Smooth muscle cell (in vitro differentiated cells): ENCODE results near the gene ZEB2. TPM values are rescaled to one million over a fixed set of nuclear protein-coding genes. Genes with fewer than 3 reads are reported as not detected.

Experiments used
- DNase-seq: peaks from one replicate; lab custom pipeline; 2025; ENCODE audit not compliant: unreplicated experiment; lab: John Stamatoyannopoulos, UW
- H2AFZ ChIP-seq: fragments of 200-600 bp; sonication (generic); 2 replicates; pipeline ENCODE4 v1.6.0; 2016; ENCODE audit warnings: antibody characterized with exemption, low read depth, mild to moderate bottlenecking
- H3F3A ChIP-seq: fragments of 200-600 bp; sonication (generic); 2 replicates; pipeline ENCODE4 v1.6.0; 2017; ENCODE audit warnings: antibody characterized with exemption, low read depth
- H3K27ac ChIP-seq: fragments of 200-600 bp; sonication (generic); 2 replicates; pipeline ENCODE4 v1.5.1; 2016; ENCODE audit warnings: low read depth, mild to moderate bottlenecking
- H3K27me3 ChIP-seq: fragments of 200-600 bp; sonication (generic); 2 replicates; pipeline ENCODE4 v1.6.1; 2016; ENCODE audit warnings: low read depth, mild to moderate bottlenecking
- H3K36me3 ChIP-seq: fragments of 200-600 bp; sonication (generic); 2 replicates; pipeline ENCODE4 v1.5.1; 2016; ENCODE audit warnings: low read depth
- H3K4me1 ChIP-seq: fragments of 200-600 bp; sonication (generic); 2 replicates; pipeline ENCODE4 v1.5.1; 2016; ENCODE audit warnings: low read depth
- H3K4me2 ChIP-seq: fragments of 200-600 bp; sonication (generic); 2 replicates; pipeline ENCODE4 v1.6.0; 2016; ENCODE audit warnings: mild to moderate bottlenecking
- H3K4me3 ChIP-seq: fragments of 200-600 bp; sonication (generic); 2 replicates; pipeline ENCODE4 v1.5.1; 2016; ENCODE audit warnings: mild to moderate bottlenecking
- H3K79me2 ChIP-seq: fragments of 200-600 bp; sonication (generic); 2 replicates; pipeline ENCODE4 v1.6.0; 2016; ENCODE audit warnings: low read depth, mild to moderate bottlenecking
- H3K9ac ChIP-seq: fragments of 200-600 bp; sonication (generic); 2 replicates; pipeline ENCODE4 v1.6.0; 2016; ENCODE audit warnings: low read depth
- H3K9me3 ChIP-seq: fragments of 200-600 bp; sonication (generic); replicated peaks from 2 replicates; pipeline ENCODE4 v1.5.1; 2016; ENCODE audit warnings: low read depth
- H4K20me1 ChIP-seq: fragments of 200-600 bp; sonication (generic); 2 replicates; pipeline ENCODE4 v1.6.0; 2016; ENCODE audit warnings: low read depth
- WGBS: methylation state at CpG from one replicate; pipeline ENCODE4 v1.1.7; 2016; ENCODE audit warnings: low lambda C conversion rate; 5-methylcytosine and 5-hydroxymethylcytosine counted together
- polyA plus RNA-seq: library from polyadenylated mRNA; unstranded; fragments of >200 nt; fragmentation: Nextera tagmentation; extraction: Ambion mirVana; gene quantifications from 2 replicates; pipeline ENCODE4 v1.2.1, GENCODE V29; 2016
- total RNA-seq: library from RNA; depleted of rRNA; stranded (reverse); fragments of >200 nt; gene quantifications from 2 replicates; pipeline ENCODE4 v1.2.3, GENCODE V29; 2014
- TF ChIP-seq, protein P1 (sequence below): fragments of 200-600 bp; sonication (generic); IDR thresholded peaks from 2 replicates; pipeline ENCODE4 v1.5.1; 2017; ENCODE audit warnings: borderline replicate concordance, mild to moderate bottlenecking, antibody characterized with exemption; ENCODE audit not compliant: insufficient read depth, poor library complexity, severe bottlenecking

Gene ZEB2
- total and polyA plus RNA-seq, 2 experiments from 2014 or later: 67.5 to 148 TPM

DNA sequence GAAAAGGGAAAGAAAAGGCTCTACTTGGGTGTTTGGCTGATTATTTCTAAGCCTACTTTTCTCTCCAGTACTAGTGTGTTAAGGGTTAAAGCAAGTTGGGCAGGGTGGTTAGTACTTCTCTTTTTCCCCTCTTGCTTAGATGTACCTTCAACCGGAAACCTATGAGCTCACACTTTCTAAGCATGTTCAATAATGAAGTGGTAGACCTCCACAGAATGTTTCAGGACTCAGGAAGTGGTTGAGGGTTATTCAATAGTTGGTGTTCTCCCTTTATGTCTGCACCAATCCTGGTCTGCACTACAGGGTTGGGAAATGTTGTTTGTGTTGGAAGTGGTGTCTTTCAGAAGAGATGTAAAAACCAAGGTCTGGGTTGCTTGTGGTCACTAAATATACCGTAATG lies 137.1 kb downstream of the ZEB2 start:
- Histone ChIP-seq H3K27me3 (no peaks in the 10 kb centered on the region), H3K9me3 (no peaks in the 10 kb centered on the region), H3K4me2 (no peak overlapping the region), H3K9ac (no peak overlapping the region), H3K4me1 (no peaks in the 10 kb centered on the region), H2AFZ (no peak overlapping the region), H3K27ac (peak overlapping the region; percentile 20), H3K79me2 (no peaks in the 10 kb centered on the region), H3K4me3 (no peak overlapping the region), H3K36me3 (no peaks in the 10 kb centered on the region), H4K20me1 (no peaks in the 10 kb centered on the region), H3F3A (peaks cover 24% of the 10 kb centered on the region)
- 78% methylated on average over 2 of the region's 2 CpGs for WGBS
- TF ChIP-seq, protein P1, sequence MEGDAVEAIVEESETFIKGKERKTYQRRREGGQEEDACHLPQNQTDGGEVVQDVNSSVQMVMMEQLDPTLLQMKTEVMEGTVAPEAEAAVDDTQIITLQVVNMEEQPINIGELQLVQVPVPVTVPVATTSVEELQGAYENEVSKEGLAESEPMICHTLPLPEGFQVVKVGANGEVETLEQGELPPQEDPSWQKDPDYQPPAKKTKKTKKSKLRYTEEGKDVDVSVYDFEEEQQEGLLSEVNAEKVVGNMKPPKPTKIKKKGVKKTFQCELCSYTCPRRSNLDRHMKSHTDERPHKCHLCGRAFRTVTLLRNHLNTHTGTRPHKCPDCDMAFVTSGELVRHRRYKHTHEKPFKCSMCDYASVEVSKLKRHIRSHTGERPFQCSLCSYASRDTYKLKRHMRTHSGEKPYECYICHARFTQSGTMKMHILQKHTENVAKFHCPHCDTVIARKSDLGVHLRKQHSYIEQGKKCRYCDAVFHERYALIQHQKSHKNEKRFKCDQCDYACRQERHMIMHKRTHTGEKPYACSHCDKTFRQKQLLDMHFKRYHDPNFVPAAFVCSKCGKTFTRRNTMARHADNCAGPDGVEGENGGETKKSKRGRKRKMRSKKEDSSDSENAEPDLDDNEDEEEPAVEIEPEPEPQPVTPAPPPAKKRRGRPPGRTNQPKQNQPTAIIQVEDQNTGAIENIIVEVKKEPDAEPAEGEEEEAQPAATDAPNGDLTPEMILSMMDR: no peak
- no peak for DNase-seq

DNA sequence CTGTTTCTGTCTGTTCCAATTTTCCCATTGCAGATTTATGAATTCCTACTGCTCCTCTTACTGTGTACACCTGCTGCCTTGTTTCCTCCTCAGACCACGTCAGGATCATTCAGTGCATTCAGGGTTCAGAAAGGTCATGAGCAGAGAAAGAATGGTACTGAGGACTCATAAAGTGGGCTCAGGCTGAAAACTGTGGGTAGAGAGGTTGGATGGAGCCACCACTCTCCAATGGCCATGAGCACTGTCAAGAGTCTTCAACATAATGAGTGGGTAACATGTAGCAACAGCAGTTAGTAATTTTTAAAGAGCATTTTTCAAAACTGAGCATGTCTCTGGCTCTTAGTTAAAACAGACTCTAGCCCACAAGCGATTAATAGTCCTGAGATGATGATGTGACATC lies 138.2 kb downstream of the ZEB2 start:
- Histone ChIP-seq H3K36me3 (no peaks in the 10 kb centered on the region), H3F3A (peaks cover 24% of the 10 kb centered on the region), H3K27ac (no peak overlapping the region), H3K79me2 (no peaks in the 10 kb centered on the region), H3K27me3 (no peaks in the 10 kb centered on the region), H3K9me3 (no peaks in the 10 kb centered on the region), H3K4me3 (no peak overlapping the region), H4K20me1 (no peaks in the 10 kb centered on the region), H3K9ac (no peak overlapping the region), H3K4me2 (no peak overlapping the region), H3K4me1 (no peaks in the 10 kb centered on the region), H2AFZ (no peak overlapping the region)
- TF ChIP-seq, protein P1: no peak
- no peak for DNase-seq
- WGBS: 93% methylated on average over 2 of the region's 2 CpGs

DNA sequence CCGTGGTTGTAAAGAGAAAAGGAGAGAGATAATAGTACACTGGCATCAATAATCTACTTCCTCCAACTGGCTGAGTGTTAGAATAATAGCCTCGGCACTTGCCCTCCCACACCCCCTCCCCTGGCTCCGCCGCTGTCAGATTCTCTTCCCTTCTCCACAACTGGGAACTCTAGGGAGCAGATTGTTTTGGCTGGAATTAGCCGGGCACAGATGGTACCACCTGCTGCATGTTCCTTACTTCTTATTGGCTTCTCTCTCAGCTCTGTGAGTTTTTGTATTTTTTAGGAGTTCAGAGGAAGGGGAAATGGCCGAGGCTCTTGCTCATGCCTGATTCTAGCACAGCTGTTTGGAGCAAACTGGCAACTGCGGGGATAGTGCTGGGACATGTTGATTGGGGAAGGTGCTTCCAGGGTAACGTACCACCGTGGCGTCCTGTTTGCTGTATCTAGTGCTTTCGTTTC lies 140.0 kb downstream of the ZEB2 start:
- H3K27ac ChIP-seq: no peak overlapping the region
- no peaks in the 10 kb centered on the region for H3K4me1 ChIP-seq
- no peak overlapping the region for H3K9ac ChIP-seq
- no peaks in the 10 kb centered on the region for H3K79me2 ChIP-seq
- no peaks in the 10 kb centered on the region for H4K20me1 ChIP-seq
- TF ChIP-seq, protein P1: no peak
- H3K4me2 ChIP-seq: no peak overlapping the region
- no peaks in the 10 kb centered on the region for H3K27me3 ChIP-seq
- WGBS: 85% methylated on average over 11 of the region's 11 CpGs
- H3K4me3 ChIP-seq: no peak overlapping the region
- H2AFZ ChIP-seq: no peak overlapping the region
- H3F3A ChIP-seq: peaks cover 12% of the 10 kb centered on the region
- H3K36me3 ChIP-seq: no peaks in the 10 kb centered on the region
- H3K9me3 ChIP-seq: no peaks in the 10 kb centered on the region
- no peak for DNase-seq

DNA sequence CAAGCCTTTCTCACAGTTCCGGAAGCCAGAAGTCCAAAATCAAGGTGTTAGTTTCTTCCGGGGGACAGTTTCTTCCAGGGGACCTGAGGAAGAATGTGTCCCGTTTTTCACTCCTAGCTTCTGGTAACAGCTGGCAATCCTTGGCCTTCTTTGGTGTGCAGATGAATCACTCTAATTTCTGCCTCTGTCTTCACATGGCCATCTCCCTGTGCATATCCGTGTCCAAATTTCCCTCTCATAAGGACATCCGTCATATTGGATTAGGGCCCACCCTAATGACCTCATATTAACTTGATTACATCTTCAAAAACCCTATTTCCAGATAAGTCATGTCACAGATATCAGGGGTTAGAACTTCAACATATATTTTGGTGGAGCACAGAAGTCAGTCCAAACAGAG lies 141.4 kb downstream of the ZEB2 start:
- WGBS: 95% methylated on average over 5 of the region's 5 CpGs
- H3K36me3 ChIP-seq: no peaks in the 10 kb centered on the region

More for the DNA sequence above, 141.4 kb downstream of the ZEB2 start:
- no peaks in the 10 kb centered on the region for H4K20me1 ChIP-seq
- no peaks in the 10 kb centered on the region for H3K27me3 ChIP-seq
- H3K9ac ChIP-seq: no peak overlapping the region
- H2AFZ ChIP-seq: no peak overlapping the region
- no peak overlapping the region for H3K27ac ChIP-seq
- H3K4me1 ChIP-seq: no peaks in the 10 kb centered on the region
- H3K9me3 ChIP-seq: no peaks in the 10 kb centered on the region
- no peak overlapping the region for H3K4me3 ChIP-seq
- no peak for DNase-seq
- TF ChIP-seq, protein P1: no peak
- no peaks in the 10 kb centered on the region for H3K79me2 ChIP-seq
- H3K4me2 ChIP-seq: no peak overlapping the region
- H3F3A ChIP-seq: peaks cover 4% of the 10 kb centered on the region
